HepG2 (cell line): ENCODE results near the gene CCT7. TPM values are rescaled to one million over a fixed set of nuclear protein-coding genes. Genes with fewer than 3 reads are reported as not detected.

Source experiments
- ATF6 ChIP-seq: sonication (generic); formaldehyde crosslinking; conservative IDR thresholded peaks from 2 replicates; pipeline ENCODE4 v1.4.0; 2020; ENCODE audit warnings: missing genetic modification reagents
- CHCHD3 ChIP-seq: sonication (generic); formaldehyde crosslinking; IDR thresholded peaks from 2 replicates; pipeline ENCODE4 v1.8.0; 2022; ENCODE audit warnings: mild to moderate bottlenecking, missing genetic modification reagents, moderate library complexity
- DNMT1 ChIP-seq: sonication (generic); formaldehyde crosslinking; IDR thresholded peaks from 2 replicates; pipeline ENCODE4 v1.5.1; 2020; ENCODE audit warnings: mild to moderate bottlenecking, missing genetic modification reagents
- HMGXB3 ChIP-seq: sonication (generic); formaldehyde crosslinking; IDR thresholded peaks from 2 replicates; pipeline ENCODE4 v1.4.0; 2020; ENCODE audit warnings: missing genetic modification reagents, borderline replicate concordance
- MTF2 ChIP-seq: sonication (generic); formaldehyde crosslinking; IDR thresholded peaks from 2 replicates; pipeline ENCODE4 v1.5.0; 2020; ENCODE audit warnings: missing genetic modification reagents, borderline replicate concordance
- MXI1 ChIP-seq: IDR thresholded peaks from 3 replicates; pipeline ENCODE4 v1.6.1; 2012; ENCODE audit warnings: low read depth, low read length, inconsistent platforms, borderline replicate concordance
- NFKBIZ ChIP-seq: IDR thresholded peaks from 2 replicates; pipeline ENCODE4 v1.6.1; 2018; ENCODE audit warnings: missing genetic modification reagents, missing compliant biosample characterization
- SUZ12 ChIP-seq: fragments of 150-350 bp; IDR thresholded peaks from 2 replicates; pipeline ENCODE4 v1.6.1; 2014; ENCODE audit warnings: low read depth, low read length
- ZFAT ChIP-seq: sonication (generic); formaldehyde crosslinking; conservative IDR thresholded peaks from 2 replicates; pipeline ENCODE4 v1.8.1; 2023; ENCODE audit warnings: missing genetic modification reagents, inconsistent platforms
- ZMYM2 ChIP-seq: sonication (generic); formaldehyde crosslinking; IDR thresholded peaks from 2 replicates; pipeline ENCODE4 v1.8.0; 2022; ENCODE audit warnings: mild to moderate bottlenecking, missing genetic modification reagents
- ZNF205 ChIP-seq: IDR thresholded peaks from 2 replicates; pipeline ENCODE4 v1.6.1; 2018; ENCODE audit warnings: missing biosample characterization, missing genetic modification reagents
- ZNF563 ChIP-seq: sonication (generic); formaldehyde crosslinking; IDR thresholded peaks from 2 replicates; pipeline ENCODE4 v1.8.0; 2022; ENCODE audit warnings: mild to moderate bottlenecking, moderate library complexity, missing genetic modification reagents
- ZNF646 ChIP-seq: sonication (generic); formaldehyde crosslinking; IDR thresholded peaks from 2 replicates; pipeline ENCODE4 v1.9.0; 2021; ENCODE audit warnings: mild to moderate bottlenecking, missing genetic modification reagents
- ZNF660 ChIP-seq: sonication (generic); formaldehyde crosslinking; IDR thresholded peaks from 2 replicates; pipeline ENCODE4 v1.5.1; 2020; ENCODE audit warnings: mild to moderate bottlenecking, low read depth, missing genetic modification reagents, borderline replicate concordance
- polyA plus RNA-seq, 8 experiments: library from polyadenylated mRNA; depleted of rRNA in 3 of 8; stranded (reverse) in 7 of 8; unstranded in 1 of 8; fragments of >200 nt; fragmentation: Illumina TruSeq in 4 of 8; extraction: Trizol in 4 of 8; gene quantifications; 2 replicates each; pipeline versions ENCODE4 v1.2.1 to v1.2.3, GENCODE V29; 2011 to 2016; ENCODE audit warnings: low read depth in 4 of 8, missing spikeins in 1 of 8, mixed read lengths in 1 of 8; ENCODE audit not compliant: insufficient read depth in 1 of 8
- total RNA-seq, 5 experiments: library from RNA; depleted of rRNA; stranded (reverse); fragments of >200 nt; fragmentation: Illumina TruSeq; extraction: Trizol; gene quantifications; 2 replicates each; pipeline ENCODE4 v1.2.3, GENCODE V29; 2016; ENCODE audit warnings: low read depth in 1 of 5

Gene CCT7
- total and polyA plus RNA-seq, 2 of the 13 experiments (the other 11 are each of a cell fraction or from before 2014, with no cell fraction given) = 347 to 517 TPM

- TF ChIP-seq NFKBIZ (CRISPR knock-in tag) (no peak), SUZ12 (no peak), ZNF205 (no peak), MXI1 (0 out of 3 replicates have a peak, but pooled peaks have one; percentile 51), ZMYM2 (CRISPR knock-in tag) (no peak), ATF6 (CRISPR knock-in tag) (0 out of 2 replicates have a peak, but pooled peaks have one; percentile 17), ZNF563 (no peak), HMGXB3 (no peak), ZFAT (CRISPR knock-in tag) (no peak), DNMT1 (CRISPR knock-in tag) (no peak), ZNF646 (peak; percentile 75), ZNF660 (CRISPR knock-in tag) (no peak), CHCHD3 (CRISPR knock-in tag) (no peak), MTF2 (no peak)
These were observed 49.6 kb downstream of the CCT7 start (continued) for GRCh38 chr2:73283545-73284295.
